GM18505 (cell line): ENCODE measurements around the gene FBXL13.
"Not testable (repeated sequence)": the region's sequence is repeated elsewhere in the genome, so short reads cannot be mapped to it uniquely, and the experiment has no call there.

Experiments
- ATAC-seq: cut with Tn5 transposase; IDR thresholded peaks from one replicate; pipeline ENCODE4 v1.9.1; 2021; ENCODE audit not compliant: unreplicated experiment
- POLR2A ChIP-seq: IDR thresholded peaks from 4 replicates; pipeline ENCODE4 v1.6.1; 2011; ENCODE audit warnings: borderline replicate concordance; ENCODE audit not compliant: insufficient read depth, insufficient read length; ENCODE audit errors: extremely low read depth

FBXL13 gene

GRCh38 chr7:103100348-103100747 lies 25.8 kb upstream of the FBXL13 start:
- no peak for ATAC-seq
- no peak for TF ChIP-seq POLR2A

- no peak for ATAC-seq
- no peak for TF ChIP-seq POLR2A
Observed at GRCh38 chr7:103097041-103097440, 22.4 kb upstream of the FBXL13 start.

DNA sequence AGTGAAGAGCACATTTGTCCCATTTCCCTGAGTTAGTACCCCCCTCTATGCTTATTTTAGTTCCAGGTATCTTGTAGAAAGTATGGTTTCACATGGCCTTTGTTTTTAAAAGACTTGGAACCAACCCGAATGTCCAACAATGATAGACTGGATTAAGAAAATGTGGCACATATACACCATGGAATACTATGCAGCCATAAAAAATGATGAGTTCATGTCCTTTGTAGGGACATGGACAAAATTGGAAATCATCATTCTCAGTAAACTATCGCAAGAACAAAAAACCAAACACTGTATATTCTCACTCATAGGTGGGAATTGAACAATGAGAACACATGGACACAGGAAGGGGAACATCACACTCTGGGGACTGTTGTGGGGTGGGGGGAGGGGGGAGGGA lies 21.0 kb upstream of the FBXL13 start:
- ATAC-seq = not testable (repeated sequence)

GRCh38 chr7:103094102-103094501 lies 19.5 kb upstream of the FBXL13 start:
- no peak for TF ChIP-seq POLR2A
- ATAC-seq = no peak

GRCh38 chr7:103093429-103093828 lies 18.8 kb upstream of the FBXL13 start:
- TF ChIP-seq POLR2A = no peak
- no peak for ATAC-seq

GRCh38 chr7:103092321-103092720 lies 17.7 kb upstream of the FBXL13 start:
- not testable (repeated sequence) for ATAC-seq

- no peak for ATAC-seq
Observed at GRCh38 chr7:103083210-103083609, 8.6 kb upstream of the FBXL13 start.

GRCh38 chr7:103082497-103082896 lies 7.9 kb upstream of the FBXL13 start:
- ATAC-seq = no peak
- TF ChIP-seq POLR2A = no peak

More at GRCh38 chr7:103083210-103083609, 8.6 kb upstream of the FBXL13 start:
- no peak for TF ChIP-seq POLR2A

DNA sequence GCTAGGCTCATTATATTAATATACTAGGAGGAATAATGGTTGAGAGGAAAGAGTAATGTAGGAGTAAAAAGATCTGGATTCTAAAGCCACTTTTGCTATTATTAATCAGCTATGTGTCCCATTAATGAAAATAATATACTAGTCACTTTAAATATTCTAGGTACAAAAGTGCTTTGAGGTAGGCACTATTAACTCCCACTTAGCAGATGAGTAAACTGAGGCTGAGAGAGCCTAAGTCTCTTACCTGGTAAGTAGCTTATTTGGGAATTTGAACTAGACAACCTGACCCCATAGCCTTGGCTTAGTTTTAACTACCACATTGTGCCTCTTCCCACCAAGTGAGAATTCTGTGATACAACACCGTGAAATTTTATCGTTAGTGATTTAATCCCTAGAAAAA lies 6.3 kb upstream of the FBXL13 start:
- no peak for ATAC-seq
- no peak for TF ChIP-seq POLR2A

DNA sequence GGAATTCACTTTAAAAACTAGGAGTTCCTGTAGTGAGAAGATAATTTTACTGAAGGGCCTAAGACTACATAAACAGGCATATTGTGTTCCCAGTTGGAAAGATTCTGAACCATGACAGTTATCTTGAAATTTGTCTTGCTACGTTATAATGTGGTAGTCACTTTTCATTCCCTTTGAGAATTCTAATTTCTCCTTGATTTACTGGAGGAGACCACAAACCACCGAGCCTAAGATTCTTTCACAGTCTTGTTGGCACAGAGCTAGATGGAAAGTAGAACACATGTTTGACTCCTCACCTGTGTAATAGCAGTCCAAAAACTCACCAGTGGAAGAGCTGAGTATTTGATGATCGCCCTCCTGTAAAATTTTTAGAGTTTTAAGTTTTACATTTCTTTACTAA lies 5.2 kb upstream of the FBXL13 start:
- ATAC-seq = no peak
- TF ChIP-seq POLR2A = no peak

GRCh38 chr7:103078226-103078625 lies 3.6 kb upstream of the FBXL13 start:
- not testable (repeated sequence) for ATAC-seq

DNA sequence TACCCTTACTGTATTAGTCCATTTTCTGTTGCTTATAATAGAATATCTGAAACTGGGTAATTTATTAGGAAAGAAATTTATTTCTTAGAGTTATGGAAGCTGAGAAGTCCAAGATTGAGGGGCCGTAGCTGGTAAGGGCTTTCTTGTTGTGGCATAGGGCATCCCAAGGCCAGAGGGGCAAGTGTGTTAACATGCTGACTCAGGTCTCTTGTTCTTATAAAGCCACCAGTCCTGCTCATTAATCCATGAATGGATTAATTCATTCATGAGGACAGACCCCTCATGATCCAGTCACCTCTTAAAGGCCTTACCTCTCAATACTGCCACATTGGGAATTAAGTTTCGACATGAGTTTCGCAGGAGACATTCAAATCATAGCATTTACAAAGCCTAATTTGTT lies 2.7 kb upstream of the FBXL13 start:
- no peak for ATAC-seq
- TF ChIP-seq POLR2A = no peak

DNA sequence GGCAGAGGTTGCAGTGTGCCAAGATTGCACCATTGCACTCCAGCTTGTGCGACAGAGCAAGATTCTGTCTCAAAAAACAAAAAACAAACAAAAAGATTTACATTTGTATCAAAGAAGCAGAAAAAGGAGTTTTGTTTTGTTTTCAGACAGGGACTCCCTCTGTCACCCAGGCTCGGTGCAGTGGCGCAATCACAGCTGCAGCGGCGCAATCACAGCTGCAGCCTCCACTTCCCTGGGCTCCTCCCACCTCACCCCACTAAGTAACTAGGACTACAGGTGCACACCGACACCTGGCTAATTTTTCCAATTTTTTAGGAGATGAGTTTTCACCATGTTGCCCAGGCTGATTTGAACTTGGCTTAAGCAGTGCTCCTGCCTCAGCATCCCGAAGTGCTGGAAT lies 2.2 kb upstream of the FBXL13 start:
- TF ChIP-seq POLR2A = no peak
- no peak for ATAC-seq

DNA sequence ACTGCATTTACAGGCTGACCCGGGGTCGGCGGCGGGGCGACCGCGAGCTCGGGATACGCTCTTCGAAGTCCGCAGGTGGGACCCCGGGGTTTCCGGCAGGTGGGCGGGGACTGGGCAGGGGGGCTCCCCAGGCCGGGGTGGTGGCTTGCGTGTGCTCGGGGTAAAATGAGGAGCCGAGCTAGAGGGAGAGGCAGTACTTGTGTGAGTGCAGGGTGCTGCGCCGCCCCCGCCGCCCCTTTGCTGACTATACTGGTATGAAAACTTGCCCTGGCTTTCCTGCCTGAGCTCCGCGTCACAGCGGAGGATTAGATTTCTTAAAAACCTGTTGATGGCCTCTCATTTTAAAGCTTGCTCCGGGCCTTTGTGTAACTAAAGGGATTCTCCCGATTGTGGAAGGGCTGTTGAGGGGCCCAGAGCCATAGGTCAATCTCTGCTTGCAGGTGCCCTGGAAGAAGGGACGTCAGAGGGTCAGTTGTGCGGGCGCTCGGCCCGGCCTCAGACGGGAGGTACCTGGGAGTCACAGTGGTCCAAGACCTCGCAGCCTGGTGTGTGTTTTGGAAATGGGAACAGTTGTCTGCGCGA lies 832 bp upstream of the FBXL13 start:
- peak; percentile 10 for TF ChIP-seq POLR2A
- peak; percentile 46 for ATAC-seq

DNA sequence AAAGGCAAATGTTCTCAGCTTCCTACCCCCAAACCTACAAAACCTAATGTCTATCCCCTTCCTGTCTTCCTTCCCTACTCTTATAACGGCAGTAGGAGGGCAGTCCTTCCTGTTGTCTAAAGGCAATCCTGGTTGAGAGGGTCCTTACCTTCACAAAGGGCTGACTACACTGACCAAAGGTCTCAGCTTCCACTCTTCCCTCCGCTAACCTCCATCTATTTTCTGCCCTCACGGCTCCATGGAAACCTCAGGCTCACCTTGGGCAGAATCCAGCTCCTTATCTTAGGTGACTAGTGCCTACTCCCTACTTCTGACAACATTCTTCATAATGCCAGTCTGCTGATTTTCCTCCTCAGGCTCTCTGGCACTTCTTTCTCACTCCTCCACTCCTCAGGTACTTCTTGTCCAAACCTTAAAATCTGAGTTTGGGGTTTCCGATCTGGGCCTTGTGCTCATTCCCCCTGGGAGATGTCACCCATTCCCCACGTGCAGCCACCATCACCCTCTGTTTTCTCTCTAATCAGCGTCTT lies 542 bp downstream of the FBXL13 start:
- TF ChIP-seq POLR2A = no peak
- no peak for ATAC-seq
